Loucy (cell line): ENCODE results near the gene ADD2.

Experiments
- EZH2phosphoT487 ChIP-seq: fragments of 200-600 bp; IDR thresholded peaks from 2 replicates; pipeline ENCODE4 v1.6.1; 2018; ENCODE audit warnings: antibody characterized with exemption, mild to moderate bottlenecking, moderate library complexity, borderline replicate concordance
- TF ChIP-seq, protein P1 (sequence below): fragments of 200-600 bp; sonication (generic); conservative IDR thresholded peaks from 2 replicates; pipeline ENCODE4 v1.5.1; 2014; ENCODE audit warnings: mild to moderate bottlenecking, antibody characterized with exemption, low read length

GRCh38 chr2:70808983-70809958, 41.3 kb upstream of the ADD2 start:
- TF ChIP-seq, protein P1, sequence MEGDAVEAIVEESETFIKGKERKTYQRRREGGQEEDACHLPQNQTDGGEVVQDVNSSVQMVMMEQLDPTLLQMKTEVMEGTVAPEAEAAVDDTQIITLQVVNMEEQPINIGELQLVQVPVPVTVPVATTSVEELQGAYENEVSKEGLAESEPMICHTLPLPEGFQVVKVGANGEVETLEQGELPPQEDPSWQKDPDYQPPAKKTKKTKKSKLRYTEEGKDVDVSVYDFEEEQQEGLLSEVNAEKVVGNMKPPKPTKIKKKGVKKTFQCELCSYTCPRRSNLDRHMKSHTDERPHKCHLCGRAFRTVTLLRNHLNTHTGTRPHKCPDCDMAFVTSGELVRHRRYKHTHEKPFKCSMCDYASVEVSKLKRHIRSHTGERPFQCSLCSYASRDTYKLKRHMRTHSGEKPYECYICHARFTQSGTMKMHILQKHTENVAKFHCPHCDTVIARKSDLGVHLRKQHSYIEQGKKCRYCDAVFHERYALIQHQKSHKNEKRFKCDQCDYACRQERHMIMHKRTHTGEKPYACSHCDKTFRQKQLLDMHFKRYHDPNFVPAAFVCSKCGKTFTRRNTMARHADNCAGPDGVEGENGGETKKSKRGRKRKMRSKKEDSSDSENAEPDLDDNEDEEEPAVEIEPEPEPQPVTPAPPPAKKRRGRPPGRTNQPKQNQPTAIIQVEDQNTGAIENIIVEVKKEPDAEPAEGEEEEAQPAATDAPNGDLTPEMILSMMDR = no peak
- TF ChIP-seq EZH2phosphoT487 = no peak
